K562 (cell line): ENCODE results near the gene HRC. TPM values are rescaled to one million over a fixed set of nuclear protein-coding genes. Genes with fewer than 3 reads are reported as not detected.
A peak's percentile ranks its signal among the peaks of the same experiment; 100 is the strongest.

Experiments used
- CTCFL ChIP-seq: IDR thresholded peaks from 2 replicates; pipeline ENCODE4 v1.6.1; 2011; ENCODE audit warnings: borderline replicate concordance, low read depth, mild to moderate bottlenecking, moderate library complexity, low read length; ENCODE audit not compliant: insufficient read depth, poor library complexity, severe bottlenecking
- NR2C2 ChIP-seq, 2 experiments: fragments of 200-800 bp in 1 of 2; sonication (Bioruptor generic) in 1 of 2; sonication (generic) in 1 of 2; formaldehyde crosslinking in 1 of 2; IDR thresholded peaks; 2 replicates each; pipeline versions ENCODE4 v1.6.1 to v1.8.0; 2016 to 2022; ENCODE audit warnings: mild to moderate bottlenecking in 1 of 2, missing compliant biosample characterization in 1 of 2, missing genetic modification characterization in 1 of 2, missing genetic modification reagents in 1 of 2
- PKNOX1 ChIP-seq: fragments of 450-650 bp; IDR thresholded peaks from 2 replicates; pipeline ENCODE4 v1.6.1; 2016
- RAD21 ChIP-seq, 2 experiments: fragments of 250-450 bp in 1 of 2; fragments of 450-650 bp in 1 of 2; sonication (Bioruptor Pico) in 1 of 2; formaldehyde crosslinking in 1 of 2; IDR thresholded peaks in 1 of 2; conservative IDR thresholded peaks in 1 of 2; 2 replicates each; pipeline versions ENCODE4 v1.4.0 to v1.8.0; 2020 to 2022; ENCODE audit warnings: mild to moderate bottlenecking in 2 of 2, moderate library complexity in 1 of 2
- RAD51 ChIP-seq: fragments of 450-650 bp; IDR thresholded peaks from 2 replicates; pipeline ENCODE4 v1.7.1; 2016; ENCODE audit warnings: low read depth, mild to moderate bottlenecking, borderline replicate concordance
- RFX5 ChIP-seq: IDR thresholded peaks from 2 replicates; pipeline ENCODE4 v1.6.1; 2011; ENCODE audit warnings: low read depth, mild to moderate bottlenecking, improper control_type of control experiment, low read length
- STAT5B ChIP-seq: fragments of 250-450 bp; sonication (Bioruptor Pico); IDR thresholded peaks from 2 replicates; pipeline ENCODE4 v1.8.0; 2021; ENCODE audit warnings: mild to moderate bottlenecking, inconsistent platforms
- TFE3 ChIP-seq: fragments of 450-650 bp; formaldehyde crosslinking; IDR thresholded peaks from 2 replicates; pipeline ENCODE4 v1.4.0; 2020; ENCODE audit warnings: mild to moderate bottlenecking, mixed read lengths
- U2AF2 ChIP-seq: fragments of 200-400 bp; formaldehyde crosslinking; optimal IDR thresholded peaks from 2 replicates; pipeline ENCODE3; 2017; ENCODE audit warnings: low read depth, mild to moderate bottlenecking, low read length
- USF2 ChIP-seq: sonication (generic); formaldehyde crosslinking; IDR thresholded peaks from 2 replicates; pipeline ENCODE4 v1.5.0; 2020; ENCODE audit warnings: missing genetic modification reagents
- ZNF639 ChIP-seq, 2 experiments: fragments of 200-800 bp in 1 of 2; sonication (Bioruptor generic) in 1 of 2; sonication (generic) in 1 of 2; formaldehyde crosslinking in 1 of 2; IDR thresholded peaks in 1 of 2; conservative IDR thresholded peaks in 1 of 2; 2 replicates each; pipeline versions ENCODE4 v1.5.0 to v1.6.1; 2016 to 2020; ENCODE audit warnings: missing compliant biosample characterization in 1 of 2, missing genetic modification characterization in 1 of 2, missing genetic modification reagents in 1 of 2
- polyA plus RNA-seq, 8 experiments: library from polyadenylated mRNA; depleted of rRNA in 4 of 8; stranded (reverse) in 5 of 8; unstranded in 3 of 8; fragments of >200 nt; fragmentation: Nextera tagmentation in 2 of 8; fragmentation: Illumina TruSeq in 1 of 8; extraction: Ambion mirVana in 2 of 8; extraction: Trizol in 1 of 8; gene quantifications; 2 replicates each; pipeline versions ENCODE4 v1.2.1 to v1.2.3, GENCODE V29; 2011 to 2014; ENCODE audit warnings: inconsistent platforms in 1 of 8, missing spikeins in 1 of 8
- total RNA-seq, 7 experiments: library from RNA; depleted of rRNA in 6 of 7; stranded (reverse); fragments of >200 nt in 6 of 7; fragmentation: Illumina TruSeq in 2 of 7; extraction: Trizol in 2 of 7; gene quantifications; 2 replicates each; pipeline versions ENCODE4 v1.2.1 to v1.2.3, GENCODE V29; 2011 to 2021; ENCODE audit warnings: low replicate concordance in 1 of 7

The HRC gene
- total and polyA plus RNA-seq, 9 of the 15 experiments (the other 6 are each of a cell fraction or from before 2014, with no cell fraction given), result 0.66 to 18.7 (median 13.1) TPM

GRCh38 chr19:49127674-49128544 is 27.3 kb downstream of the HRC start (continued):
- TF ChIP-seq ZNF639 (CRISPR knock-in tag; conservative IDR thresholded peaks at IDR 0.05 in 1 of 2, IDR thresholded peaks at IDR 0.05 in 1 of 2) (peak in 1 of 2 experiments; percentile 81; a peak in 2 of 4 replicates), STAT5B (CRISPR knock-in tag) (no peak), CTCFL (peak; percentile 81), NR2C2 (CRISPR knock-in tag; IDR thresholded peaks at IDR 0.05) (peak; percentile 69; the same call in 1 of the 2 replicates), NR2C2 (tag; IDR thresholded peaks at IDR 0.05) (0 out of 2 replicates have a peak, but pooled peaks have one; percentile 48), RFX5 (0 out of 2 replicates have a peak, but pooled peaks have one; percentile 10), USF2 (CRISPR knock-in tag) (peak; percentile 32; the same call in 1 of the 2 replicates), RAD21 (CRISPR knock-in tag; conservative IDR thresholded peaks at IDR 0.05 in 1 of 2, IDR thresholded peaks at IDR 0.05 in 1 of 2) (peak in 1 of 2 experiments; percentile 43; a peak in 2 of 4 replicates), RAD51 (0 out of 2 replicates have a peak, but pooled peaks have one; percentile 17), U2AF2 (no peak), PKNOX1 (peak; percentile 90), TFE3 (CRISPR knock-in tag) (no peak)
